Measurements from ENCODE around the gene CHI3L2. TPM values are rescaled to one million over a fixed set of nuclear protein-coding genes. Genes with fewer than 3 reads are reported as not detected.
A peak's percentile ranks its signal among the peaks of the same experiment; 100 is the strongest.

The CHI3L2 gene
- total and polyA plus RNA-seq, 2 of the 13 experiments (the other 11 are each of a cell fraction or from before 2014, with no cell fraction given), result 0.46 to 1.7 TPM

DNA sequence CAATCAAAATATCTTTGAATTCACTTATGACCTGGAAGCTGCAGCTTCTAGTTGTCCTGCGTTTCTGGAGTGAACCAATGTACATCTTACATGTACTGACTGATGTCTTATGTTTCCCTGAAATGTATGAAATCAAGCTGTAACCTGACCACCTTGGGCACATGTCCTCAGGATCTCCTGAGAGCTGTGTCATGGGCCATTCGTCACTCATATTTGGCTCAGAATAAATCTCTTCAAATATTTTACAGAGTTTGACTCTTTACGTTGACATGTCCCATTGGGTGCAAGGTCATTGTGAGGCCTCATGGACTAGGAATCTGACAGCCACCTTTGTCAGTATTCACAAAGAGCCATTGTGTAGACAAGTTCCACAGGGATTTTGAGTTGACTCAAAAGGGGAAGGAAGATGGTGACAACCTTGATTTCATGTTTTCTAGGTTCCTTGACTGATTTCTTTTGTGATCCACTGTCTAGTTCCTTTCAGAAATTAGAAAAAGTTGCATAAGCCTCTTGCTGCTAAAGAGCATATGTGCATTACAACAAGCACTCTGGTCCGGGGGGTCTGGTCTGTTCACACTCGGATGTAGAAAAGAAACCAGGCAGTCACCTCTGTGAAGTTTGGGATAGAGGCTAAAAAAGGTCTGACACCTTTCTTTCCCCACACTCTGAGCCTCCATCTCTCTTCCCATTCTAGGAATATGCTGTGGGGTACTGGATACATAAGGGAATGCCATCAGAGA lies 10.7 kb downstream of the CHI3L2 start (continued):
- peak; percentile 42; the same call in 1 of the 2 replicates for TF ChIP-seq WIZ (CRISPR knock-in tag; IDR thresholded peaks at IDR 0.05)
- no peak for TF ChIP-seq ZNF720 (CRISPR knock-in tag; IDR thresholded peaks at IDR 0.05)
- TF ChIP-seq, protein P1, sequence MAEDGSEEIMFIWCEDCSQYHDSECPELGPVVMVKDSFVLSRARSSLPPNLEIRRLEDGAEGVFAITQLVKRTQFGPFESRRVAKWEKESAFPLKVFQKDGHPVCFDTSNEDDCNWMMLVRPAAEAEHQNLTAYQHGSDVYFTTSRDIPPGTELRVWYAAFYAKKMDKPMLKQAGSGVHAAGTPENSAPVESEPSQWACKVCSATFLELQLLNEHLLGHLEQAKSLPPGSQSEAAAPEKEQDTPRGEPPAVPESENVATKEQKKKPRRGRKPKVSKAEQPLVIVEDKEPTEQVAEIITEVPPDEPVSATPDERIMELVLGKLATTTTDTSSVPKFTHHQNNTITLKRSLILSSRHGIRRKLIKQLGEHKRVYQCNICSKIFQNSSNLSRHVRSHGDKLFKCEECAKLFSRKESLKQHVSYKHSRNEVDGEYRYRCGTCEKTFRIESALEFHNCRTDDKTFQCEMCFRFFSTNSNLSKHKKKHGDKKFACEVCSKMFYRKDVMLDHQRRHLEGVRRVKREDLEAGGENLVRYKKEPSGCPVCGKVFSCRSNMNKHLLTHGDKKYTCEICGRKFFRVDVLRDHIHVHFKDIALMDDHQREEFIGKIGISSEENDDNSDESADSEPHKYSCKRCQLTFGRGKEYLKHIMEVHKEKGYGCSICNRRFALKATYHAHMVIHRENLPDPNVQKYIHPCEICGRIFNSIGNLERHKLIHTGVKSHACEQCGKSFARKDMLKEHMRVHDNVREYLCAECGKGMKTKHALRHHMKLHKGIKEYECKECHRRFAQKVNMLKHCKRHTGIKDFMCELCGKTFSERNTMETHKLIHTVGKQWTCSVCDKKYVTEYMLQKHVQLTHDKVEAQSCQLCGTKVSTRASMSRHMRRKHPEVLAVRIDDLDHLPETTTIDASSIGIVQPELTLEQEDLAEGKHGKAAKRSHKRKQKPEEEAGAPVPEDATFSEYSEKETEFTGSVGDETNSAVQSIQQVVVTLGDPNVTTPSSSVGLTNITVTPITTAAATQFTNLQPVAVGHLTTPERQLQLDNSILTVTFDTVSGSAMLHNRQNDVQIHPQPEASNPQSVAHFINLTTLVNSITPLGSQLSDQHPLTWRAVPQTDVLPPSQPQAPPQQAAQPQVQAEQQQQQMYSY (CRISPR knock-in tag; IDR thresholded peaks at IDR 0.05), result no peak
- TF ChIP-seq ZNF343 (CRISPR knock-in tag; IDR thresholded peaks at IDR 0.05), result no peak
- TF ChIP-seq, protein P2, sequence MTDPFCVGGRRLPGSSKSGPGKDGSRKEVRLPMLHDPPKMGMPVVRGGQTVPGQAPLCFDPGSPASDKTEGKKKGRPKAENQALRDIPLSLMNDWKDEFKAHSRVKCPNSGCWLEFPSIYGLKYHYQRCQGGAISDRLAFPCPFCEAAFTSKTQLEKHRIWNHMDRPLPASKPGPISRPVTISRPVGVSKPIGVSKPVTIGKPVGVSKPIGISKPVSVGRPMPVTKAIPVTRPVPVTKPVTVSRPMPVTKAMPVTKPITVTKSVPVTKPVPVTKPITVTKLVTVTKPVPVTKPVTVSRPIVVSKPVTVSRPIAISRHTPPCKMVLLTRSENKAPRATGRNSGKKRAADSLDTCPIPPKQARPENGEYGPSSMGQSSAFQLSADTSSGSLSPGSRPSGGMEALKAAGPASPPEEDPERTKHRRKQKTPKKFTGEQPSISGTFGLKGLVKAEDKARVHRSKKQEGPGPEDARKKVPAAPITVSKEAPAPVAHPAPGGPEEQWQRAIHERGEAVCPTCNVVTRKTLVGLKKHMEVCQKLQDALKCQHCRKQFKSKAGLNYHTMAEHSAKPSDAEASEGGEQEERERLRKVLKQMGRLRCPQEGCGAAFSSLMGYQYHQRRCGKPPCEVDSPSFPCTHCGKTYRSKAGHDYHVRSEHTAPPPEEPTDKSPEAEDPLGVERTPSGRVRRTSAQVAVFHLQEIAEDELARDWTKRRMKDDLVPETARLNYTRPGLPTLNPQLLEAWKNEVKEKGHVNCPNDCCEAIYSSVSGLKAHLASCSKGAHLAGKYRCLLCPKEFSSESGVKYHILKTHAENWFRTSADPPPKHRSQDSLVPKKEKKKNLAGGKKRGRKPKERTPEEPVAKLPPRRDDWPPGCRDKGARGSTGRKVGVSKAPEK (CRISPR knock-in tag; IDR thresholded peaks at IDR 0.05; ENCODE audit: borderline replicate concordance), result no peak
- TF ChIP-seq XRCC5 (optimal IDR thresholded peaks at IDR 0.05; ENCODE audit: low read length), result no peak
- no peak for TF ChIP-seq PAX8 (CRISPR knock-in tag; IDR thresholded peaks at IDR 0.05; ENCODE audit: borderline replicate concordance)
- TF ChIP-seq, protein P3, sequence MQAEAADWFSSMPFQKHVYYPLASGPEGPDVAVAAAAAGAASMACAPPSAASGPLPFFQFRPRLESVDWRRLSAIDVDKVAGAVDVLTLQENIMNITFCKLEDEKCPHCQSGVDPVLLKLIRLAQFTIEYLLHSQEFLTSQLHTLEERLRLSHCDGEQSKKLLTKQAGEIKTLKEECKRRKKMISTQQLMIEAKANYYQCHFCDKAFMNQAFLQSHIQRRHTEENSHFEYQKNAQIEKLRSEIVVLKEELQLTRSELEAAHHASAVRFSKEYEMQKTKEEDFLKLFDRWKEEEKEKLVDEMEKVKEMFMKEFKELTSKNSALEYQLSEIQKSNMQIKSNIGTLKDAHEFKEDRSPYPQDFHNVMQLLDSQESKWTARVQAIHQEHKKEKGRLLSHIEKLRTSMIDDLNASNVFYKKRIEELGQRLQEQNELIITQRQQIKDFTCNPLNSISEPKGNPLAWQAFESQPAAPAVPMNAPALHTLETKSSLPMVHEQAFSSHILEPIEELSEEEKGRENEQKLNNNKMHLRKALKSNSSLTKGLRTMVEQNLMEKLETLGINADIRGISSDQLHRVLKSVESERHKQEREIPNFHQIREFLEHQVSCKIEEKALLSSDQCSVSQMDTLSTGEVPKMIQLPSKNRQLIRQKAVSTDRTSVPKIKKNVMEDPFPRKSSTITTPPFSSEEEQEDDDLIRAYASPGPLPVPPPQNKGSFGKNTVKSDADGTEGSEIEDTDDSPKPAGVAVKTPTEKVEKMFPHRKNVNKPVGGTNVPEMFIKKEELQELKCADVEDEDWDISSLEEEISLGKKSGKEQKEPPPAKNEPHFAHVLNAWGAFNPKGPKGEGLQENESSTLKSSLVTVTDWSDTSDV (CRISPR knock-in tag; IDR thresholded peaks at IDR 0.05), result no peak
- TF ChIP-seq RFXANK (CRISPR knock-in tag; IDR thresholded peaks at IDR 0.05), result no peak
- no peak for TF ChIP-seq ZBTB42 (CRISPR knock-in tag; IDR thresholded peaks at IDR 0.05)
- peak; percentile 54 for TF ChIP-seq FOSL2 (CRISPR knock-in tag; IDR thresholded peaks at IDR 0.05)
- TF ChIP-seq ZNF7 (CRISPR knock-in tag; IDR thresholded peaks at IDR 0.05), result no peak
- TF ChIP-seq ZNF552 (CRISPR knock-in tag; IDR thresholded peaks at IDR 0.05; ENCODE audit: borderline replicate concordance), result no peak
- peak; percentile 43; the same call in 1 of the 3 replicates for TF ChIP-seq MXI1 (IDR thresholded peaks at IDR 0.05; ENCODE audit: borderline replicate concordance, low read depth, low read length)
- TF ChIP-seq AHR (CRISPR knock-in tag; IDR thresholded peaks at IDR 0.05), result no peak
- no peak for TF ChIP-seq NPAS2 (CRISPR knock-in tag; IDR thresholded peaks at IDR 0.05; ENCODE audit: borderline replicate concordance)
- TF ChIP-seq IKZF1 (IDR thresholded peaks at IDR 0.05), result no peak
- no peak for TF ChIP-seq ZNF772 (CRISPR knock-in tag; IDR thresholded peaks at IDR 0.05)
- no peak for TF ChIP-seq SRSF4 (IDR thresholded peaks at IDR 0.05; ENCODE audit: low read depth, low read length, poor library complexity, severe bottlenecking)
- TF ChIP-seq, protein P4, sequence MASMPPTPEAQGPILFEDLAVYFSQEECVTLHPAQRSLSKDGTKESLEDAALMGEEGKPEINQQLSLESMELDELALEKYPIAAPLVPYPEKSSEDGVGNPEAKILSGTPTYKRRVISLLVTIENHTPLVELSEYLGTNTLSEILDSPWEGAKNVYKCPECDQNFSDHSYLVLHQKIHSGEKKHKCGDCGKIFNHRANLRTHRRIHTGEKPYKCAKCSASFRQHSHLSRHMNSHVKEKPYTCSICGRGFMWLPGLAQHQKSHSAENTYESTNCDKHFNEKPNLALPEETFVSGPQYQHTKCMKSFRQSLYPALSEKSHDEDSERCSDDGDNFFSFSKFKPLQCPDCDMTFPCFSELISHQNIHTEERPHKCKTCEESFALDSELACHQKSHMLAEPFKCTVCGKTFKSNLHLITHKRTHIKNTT (CRISPR knock-in tag; IDR thresholded peaks at IDR 0.05), result no peak
- no peak for TF ChIP-seq ZNF44 (CRISPR knock-in tag; IDR thresholded peaks at IDR 0.05)

Data from HepG2 (cell line).